Loucy (cell line): ENCODE measurements around the gene CAPN8.

ENCODE experiments used
- H2AFZ ChIP-seq: fragments of 200-600 bp; sonication (generic); 2 replicates; pipeline ENCODE4 v1.6.0; 2016; ENCODE audit warnings: antibody characterized with exemption, mild to moderate bottlenecking, low read length, moderate library complexity
- H3F3A ChIP-seq: fragments of 200-600 bp; 2 replicates; pipeline ENCODE4 v1.6.0; 2016; ENCODE audit warnings: antibody characterized with exemption, low read depth, mild to moderate bottlenecking
- H3K27me3 ChIP-seq: fragments of 200-600 bp; sonication (generic); 2 replicates; pipeline ENCODE4 v1.6.1; 2014; ENCODE audit warnings: low read length, mild to moderate bottlenecking; ENCODE audit not compliant: insufficient read depth, poor library complexity, severe bottlenecking
- H3K36me3 ChIP-seq: fragments of 200-600 bp; sonication (generic); 2 replicates; pipeline ENCODE4 v1.6.1; 2016; ENCODE audit warnings: low read length; ENCODE audit not compliant: insufficient read depth
- H3K4me1 ChIP-seq: fragments of 200-600 bp; sonication (generic); 2 replicates; pipeline ENCODE4 v1.5.1; 2014; ENCODE audit warnings: low read length, mild to moderate bottlenecking; ENCODE audit not compliant: insufficient read depth, poor library complexity, severe bottlenecking
- H3K4me2 ChIP-seq: fragments of 200-600 bp; sonication (generic); 2 replicates; pipeline ENCODE4 v1.6.0; 2014; ENCODE audit warnings: antibody characterized with exemption, low read length, low read depth, mild to moderate bottlenecking; ENCODE audit not compliant: poor library complexity, severe bottlenecking
- H3K4me3 ChIP-seq: fragments of 200-600 bp; sonication (generic); 2 replicates; pipeline ENCODE4 v1.5.1; 2014; ENCODE audit warnings: low read length, mild to moderate bottlenecking, mixed read lengths; ENCODE audit not compliant: poor library complexity, severe bottlenecking
- H3K79me2 ChIP-seq: fragments of 200-600 bp; sonication (generic); 2 replicates; pipeline ENCODE4 v1.6.1; 2014; ENCODE audit warnings: low read length; ENCODE audit not compliant: insufficient read depth
- H3K9ac ChIP-seq: fragments of 200-600 bp; sonication (generic); 2 replicates; pipeline ENCODE4 v1.6.0; 2014; ENCODE audit warnings: mild to moderate bottlenecking, low read depth, low read length, moderate library complexity; ENCODE audit not compliant: poor library complexity, severe bottlenecking
- H3K9me2 ChIP-seq: fragments of 200-600 bp; sonication (generic); replicated peaks from 2 replicates; pipeline ENCODE4 v1.6.1; 2016; ENCODE audit warnings: low read depth, low read length, mixed read lengths
- H3K9me3 ChIP-seq: fragments of 200-600 bp; sonication (generic); 2 replicates; pipeline ENCODE4 v1.6.1; 2014; ENCODE audit warnings: mild to moderate bottlenecking, antibody characterized with exemption, low read length, low read depth; ENCODE audit not compliant: insufficient read depth
- H4K20me1 ChIP-seq: fragments of 200-600 bp; sonication (generic); 2 replicates; pipeline ENCODE4 v1.6.0; 2014; ENCODE audit warnings: antibody characterized with exemption, low read length, mild to moderate bottlenecking; ENCODE audit not compliant: insufficient read depth, poor library complexity, severe bottlenecking
- CTCF ChIP-seq: fragments of 200-600 bp; sonication (generic); conservative IDR thresholded peaks from 2 replicates; pipeline ENCODE4 v1.5.1; 2014; ENCODE audit warnings: mild to moderate bottlenecking, antibody characterized with exemption, low read length
- EZH2phosphoT487 ChIP-seq: fragments of 200-600 bp; IDR thresholded peaks from 2 replicates; pipeline ENCODE4 v1.6.1; 2018; ENCODE audit warnings: antibody characterized with exemption, mild to moderate bottlenecking, moderate library complexity, borderline replicate concordance

CAPN8 gene

GRCh38 chr1:223682502-223682901 is 17.0 kb upstream of the CAPN8 start:
- H3K27me3 ChIP-seq: no peaks in the 10 kb centered on the region
- no peaks in the 10 kb centered on the region for H4K20me1 ChIP-seq
- no peak overlapping the region for H3K4me3 ChIP-seq
- no peak overlapping the region for H3K4me2 ChIP-seq
- no peaks in the 10 kb centered on the region for H3K9me3 ChIP-seq
- no peak overlapping the region for H3K9ac ChIP-seq
- no peaks in the 10 kb centered on the region for H3F3A ChIP-seq
- H2AFZ ChIP-seq: no peak overlapping the region
- TF ChIP-seq CTCF: no peak
- no peak for TF ChIP-seq EZH2phosphoT487
- H3K4me1 ChIP-seq: no peaks in the 10 kb centered on the region
- no peaks in the 10 kb centered on the region for H3K79me2 ChIP-seq
- H3K9me2 ChIP-seq: no peaks in the 10 kb centered on the region
- no peaks in the 10 kb centered on the region for H3K36me3 ChIP-seq

GRCh38 chr1:223680188-223680587 is 14.7 kb upstream of the CAPN8 start:
- Histone ChIP-seq H3K4me1 (no peaks in the 10 kb centered on the region), H3K36me3 (no peaks in the 10 kb centered on the region), H3F3A (no peaks in the 10 kb centered on the region), H3K79me2 (no peaks in the 10 kb centered on the region), H3K9ac (no peak overlapping the region), H3K27me3 (no peaks in the 10 kb centered on the region), H3K4me3 (no peak overlapping the region), H4K20me1 (no peaks in the 10 kb centered on the region), H3K9me3 (peaks cover 4% of the 10 kb centered on the region; the same call in 1 of the 2 replicates), H3K4me2 (no peak overlapping the region), H3K9me2 (no peaks in the 10 kb centered on the region), H2AFZ (no peak overlapping the region)
- no peak for TF ChIP-seq CTCF
- no peak for TF ChIP-seq EZH2phosphoT487

- Histone ChIP-seq H3K79me2 (no peaks in the 10 kb centered on the region), H3K4me2 (no peak overlapping the region), H3K4me1 (no peaks in the 10 kb centered on the region), H3K9me2 (no peaks in the 10 kb centered on the region), H3K9me3 (peaks cover 10% of the 10 kb centered on the region; the same call in 1 of the 2 replicates), H2AFZ (no peak overlapping the region), H3K9ac (no peak overlapping the region), H4K20me1 (no peaks in the 10 kb centered on the region), H3K4me3 (no peak overlapping the region), H3K27me3 (no peaks in the 10 kb centered on the region), H3F3A (no peaks in the 10 kb centered on the region), H3K36me3 (no peaks in the 10 kb centered on the region)
- TF ChIP-seq EZH2phosphoT487: no peak
- TF ChIP-seq CTCF: no peak
These were observed 13.3 kb upstream of the CAPN8 start for GRCh38 chr1:223678841-223679240.
